Thoracic aorta (tissue), 2 donors: Measurements from ENCODE around the gene POU3F4. TPM values are rescaled to one million over a fixed set of nuclear protein-coding genes. Genes with fewer than 3 reads are reported as not detected.
A peak's percentile ranks its signal among the peaks of the same experiment; 100 is the strongest.

Source experiments
- ATAC-seq: fragments of 150-250 bp; one replicate; pipeline ENCODE4 v1.8.0; 2017; ENCODE audit warnings: low read depth; ENCODE audit not compliant: insufficient number of reproducible peaks, low FRiP score
- DNase-seq: peaks from one replicate; pipeline ENCODE4 v3.0.0-alpha.2; 2020; ENCODE audit warnings: low spot score
- H3K27ac ChIP-seq, 2 donors: fragments of 200-600 bp; sonication (generic); 1 replicate in 1 of 2; 2 replicates in 1 of 2; pipeline ENCODE4 v1.5.1; 2016; ENCODE audit warnings: mild to moderate bottlenecking in 2 of 2, moderate library complexity in 2 of 2
- H3K27me3 ChIP-seq: fragments of 200-600 bp; sonication (generic); replicated peaks from 2 replicates; pipeline ENCODE4 v1.6.0; 2016; ENCODE audit warnings: mild to moderate bottlenecking; ENCODE audit not compliant: insufficient read depth
- H3K36me3 ChIP-seq: fragments of 200-600 bp; sonication (generic); one replicate; pipeline ENCODE4 v1.5.1; 2016
- H3K4me1 ChIP-seq, 2 donors: fragments of 200-600 bp; sonication (generic); 1 replicate in 1 of 2; 2 replicates in 1 of 2; pipeline versions ENCODE4 v1.5.1 to v1.6.0; 2016; ENCODE audit warnings: low read depth in 2 of 2, mild to moderate bottlenecking in 1 of 2; ENCODE audit not compliant: control insufficient read depth in 1 of 2
- H3K4me3 ChIP-seq: fragments of 200-600 bp; sonication (generic); 2 replicates; pipeline ENCODE4 v1.5.1; 2016; ENCODE audit warnings: mild to moderate bottlenecking
- H3K9me3 ChIP-seq: fragments of 200-600 bp; sonication (generic); 2 replicates; pipeline ENCODE4 v1.5.1; 2016
- CTCF ChIP-seq: fragments of 200-600 bp; sonication (generic); IDR thresholded peaks from one replicate; pipeline ENCODE4 v1.5.1; 2019; ENCODE audit warnings: antibody characterized with exemption
- total RNA-seq, 2 donors: library from RNA; depleted of rRNA; stranded (reverse); fragments of >200 nt; gene quantifications; one replicate each; pipeline versions ENCODE4 v1.1.0 to v1.2.3, GENCODE V29; 2016

POU3F4 gene
- not detected for total RNA-seq

GRCh38 chrX:83508006-83508405 is at the start of gene POU3F4:
Gene POU3F4 (plus strand): TSS chrX:83508290. CDS start chrX:83508325, 35 bp downstream.
- Histone ChIP-seq H3K27me3 (no peaks in the 10 kb centered on the region), H3K4me3 (peak within 1 kb of the TSS; percentile 13), H3K9me3 (no peaks in the 10 kb centered on the region), H3K36me3 (no peaks in the 10 kb centered on the region), H3K4me1 (peaks cover 0 to 9% of the 10 kb centered on the region in 2 donors), H3K27ac (no peak within 1 kb of the TSS)
- DNase-seq (no peak), ATAC-seq (no peak)
- TF ChIP-seq CTCF, result no peak

- no peak for ATAC-seq
- Histone ChIP-seq H3K9me3 (no peaks in the 10 kb centered on the region), H3K27me3 (no peaks in the 10 kb centered on the region), H3K4me1 (no peaks in the 10 kb centered on the region), H3K36me3 (no peaks in the 10 kb centered on the region), H3K27ac (no peak overlapping the region), H3K4me3 (no peak overlapping the region)
- TF ChIP-seq CTCF, result peak; percentile 8
- no peak for DNase-seq
Observed at GRCh38 chrX:83469551-83469950, 38.5 kb upstream of the POU3F4 start.

GRCh38 chrX:83495898-83496297 is 12.2 kb upstream of the POU3F4 start:
- no peak overlapping the region for H3K27ac ChIP-seq
- ATAC-seq (no peak), DNase-seq (no peak)
- H3K4me1 ChIP-seq, result no peaks in the 10 kb centered on the region
- no peak for TF ChIP-seq CTCF
- no peak overlapping the region for H3K4me3 ChIP-seq
- H3K36me3 ChIP-seq, result no peaks in the 10 kb centered on the region
- no peaks in the 10 kb centered on the region for H3K9me3 ChIP-seq
- H3K27me3 ChIP-seq, result no peaks in the 10 kb centered on the region

- no peaks in the 10 kb centered on the region for H3K9me3 ChIP-seq
- no peak for ATAC-seq
- no peaks in the 10 kb centered on the region for H3K36me3 ChIP-seq
- DNase-seq, result no peak
- H3K27ac ChIP-seq, result no peak overlapping the region
- no peak for TF ChIP-seq CTCF
- no peaks in the 10 kb centered on the region for H3K27me3 ChIP-seq
- no peak overlapping the region for H3K4me3 ChIP-seq
- no peaks in the 10 kb centered on the region for H3K4me1 ChIP-seq
Observed at GRCh38 chrX:83501003-83501402, 7.1 kb upstream of the POU3F4 start.

DNA sequence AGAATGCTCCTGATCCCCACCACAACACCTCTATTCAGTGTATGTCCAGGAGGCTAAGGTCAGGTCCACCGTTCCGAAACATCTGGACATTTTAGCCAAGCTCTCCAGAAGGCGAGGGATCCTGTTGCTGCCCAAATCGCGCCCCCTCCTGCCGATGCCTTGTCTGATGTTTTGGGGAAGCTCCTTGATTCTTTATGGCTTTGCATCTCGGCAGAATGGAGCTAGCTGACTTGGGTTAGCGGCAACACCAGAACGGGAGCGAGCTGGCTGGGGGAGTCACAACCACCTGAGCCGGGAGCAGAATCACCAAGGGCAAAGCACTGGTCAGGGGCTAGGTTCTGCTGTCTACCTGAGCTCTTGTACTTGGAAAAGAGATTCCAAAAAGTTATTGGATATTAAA is 6.6 kb upstream of the POU3F4 start:
- Histone ChIP-seq H3K27me3 (no peaks in the 10 kb centered on the region), H3K4me3 (no peak overlapping the region), H3K27ac (no peak overlapping the region), H3K36me3 (no peaks in the 10 kb centered on the region), H3K9me3 (no peaks in the 10 kb centered on the region), H3K4me1 (no peaks in the 10 kb centered on the region)
- no peak for ATAC-seq
- no peak for TF ChIP-seq CTCF
- no peak for DNase-seq
